NCI-H1694 (cell line): ENCODE measurements around the gene LMNTD1.
"Not testable (repeated sequence)": the region's sequence is repeated elsewhere in the genome, so short reads cannot be mapped to it uniquely, and the experiment has no call there.

ENCODE experiments used
- DNase-seq: peaks from one replicate; lab custom pipeline; 2025; lab: John Stamatoyannopoulos, UW

The LMNTD1 gene

GRCh38 chr12:25491396-25492325 lies 61.4 kb downstream of the LMNTD1 start:
- no peak for DNase-seq

GRCh38 chr12:25488956-25489870 lies 63.9 kb downstream of the LMNTD1 start:
- not testable (repeated sequence) for DNase-seq

- no peak for DNase-seq
These were observed 70.5 kb downstream of the LMNTD1 start for GRCh38 chr12:25482625-25483024.

- no peak for DNase-seq
These were observed 72.9 kb downstream of the LMNTD1 start for GRCh38 chr12:25480145-25480544.

- no peak for DNase-seq
These were observed 75.9 kb downstream of the LMNTD1 start for GRCh38 chr12:25477217-25477616.

GRCh38 chr12:25472453-25472852 lies 80.6 kb downstream of the LMNTD1 start:
- no peak for DNase-seq

- DNase-seq: no peak
These were observed 83.2 kb downstream of the LMNTD1 start for GRCh38 chr12:25469861-25470260.

- no peak for DNase-seq
These were observed 83.7 kb downstream of the LMNTD1 start for GRCh38 chr12:25469368-25469767.

- no peak for DNase-seq
These were observed 89.6 kb downstream of the LMNTD1 start for GRCh38 chr12:25463521-25463920.

- DNase-seq: no peak
These were observed 90.1 kb downstream of the LMNTD1 start for GRCh38 chr12:25463005-25463404.

- DNase-seq: no peak
These were observed 93.5 kb downstream of the LMNTD1 start for GRCh38 chr12:25459541-25459951.

GRCh38 chr12:25458047-25458552 lies 95.0 kb downstream of the LMNTD1 start:
- DNase-seq: no peak

- DNase-seq: no peak
These were observed 96.6 kb downstream of the LMNTD1 start for GRCh38 chr12:25456474-25456873.

- no peak for DNase-seq
These were observed 97.4 kb downstream of the LMNTD1 start for GRCh38 chr12:25455696-25456095.

GRCh38 chr12:25449007-25449406 lies 104.1 kb downstream of the LMNTD1 start:
- no peak for DNase-seq

GRCh38 chr12:25447046-25447445 lies 106.0 kb downstream of the LMNTD1 start:
- DNase-seq: no peak

- DNase-seq: no peak
These were observed 114.4 kb downstream of the LMNTD1 start for GRCh38 chr12:25438638-25439037.

- DNase-seq: peak; percentile 60
These were observed 116.7 kb downstream of the LMNTD1 start for GRCh38 chr12:25436206-25437030.

GRCh38 chr12:25435431-25435830 lies 117.7 kb downstream of the LMNTD1 start:
- DNase-seq: no peak

GRCh38 chr12:25434515-25434914 lies 118.6 kb downstream of the LMNTD1 start:
- no peak for DNase-seq

GRCh38 chr12:25433581-25434325 lies 119.3 kb downstream of the LMNTD1 start:
- no peak for DNase-seq
